HG03159 (cell line): ENCODE results near the gene CFAP54.

Source experiments
- ATAC-seq: cut with Tn5 transposase; IDR thresholded peaks from one replicate; pipeline ENCODE4 v1.9.1; 2021; ENCODE audit warnings: mild to moderate bottlenecking, moderate library complexity; ENCODE audit not compliant: unreplicated experiment

CFAP54 gene

DNA sequence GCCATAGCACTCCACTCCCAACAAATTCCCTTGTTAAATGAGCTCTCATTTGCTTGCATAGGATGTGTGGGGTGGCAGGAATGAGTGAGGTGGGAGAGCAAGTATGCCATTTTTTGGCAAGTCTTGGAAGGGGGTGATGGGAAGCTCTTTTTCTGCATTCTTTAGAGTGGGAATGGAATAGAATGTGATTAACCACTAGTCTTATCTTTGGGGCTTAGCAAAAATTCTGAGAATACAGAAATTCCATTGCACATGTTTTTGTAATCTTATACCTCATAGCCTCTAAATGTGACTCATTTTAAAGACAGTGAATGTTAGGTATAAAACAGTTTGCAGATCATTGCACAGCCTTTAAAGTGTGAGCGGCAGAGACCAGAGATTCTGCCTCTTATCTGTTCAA lies 389.3 kb downstream of the CFAP54 start:
- no peak for ATAC-seq

DNA sequence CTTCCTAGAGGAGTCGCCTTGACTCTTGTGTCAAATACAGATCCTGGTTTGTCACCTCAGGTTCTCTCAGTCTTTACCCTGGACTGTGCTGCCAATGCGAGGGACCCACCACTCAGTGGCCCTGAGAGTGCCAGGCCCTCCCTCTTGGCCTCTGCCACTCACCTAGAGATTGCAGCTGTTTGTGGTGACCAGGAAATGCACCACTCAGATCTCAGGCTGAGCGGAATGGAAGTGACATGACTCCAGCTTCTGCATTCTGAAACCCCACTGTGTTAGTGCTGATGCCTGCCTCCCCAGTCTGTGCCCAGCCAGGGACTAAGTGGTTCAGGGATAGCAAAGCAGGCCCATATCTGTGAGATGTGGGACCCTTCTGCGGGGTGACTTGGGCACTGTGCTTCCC lies 389.9 kb downstream of the CFAP54 start:
- no peak for ATAC-seq

DNA sequence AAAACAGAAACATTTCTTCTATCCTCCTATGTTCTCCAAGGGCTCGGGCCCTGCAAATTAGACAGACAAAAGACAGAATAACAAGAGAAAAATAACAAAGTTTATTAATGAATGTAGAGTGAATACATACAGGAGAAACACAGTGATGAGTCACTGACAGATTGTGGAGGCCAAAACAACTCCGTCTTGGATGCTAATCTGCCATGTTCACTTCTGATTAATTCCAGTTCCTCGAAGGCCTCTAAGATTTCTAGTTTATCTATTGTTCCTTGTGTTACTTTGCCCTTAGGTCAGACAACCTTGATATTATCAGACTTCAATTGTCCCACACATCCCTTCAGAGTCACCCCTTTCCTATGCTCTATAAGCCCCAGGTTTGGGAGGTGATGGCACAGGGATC lies 390.8 kb downstream of the CFAP54 start:
- ATAC-seq: no peak

DNA sequence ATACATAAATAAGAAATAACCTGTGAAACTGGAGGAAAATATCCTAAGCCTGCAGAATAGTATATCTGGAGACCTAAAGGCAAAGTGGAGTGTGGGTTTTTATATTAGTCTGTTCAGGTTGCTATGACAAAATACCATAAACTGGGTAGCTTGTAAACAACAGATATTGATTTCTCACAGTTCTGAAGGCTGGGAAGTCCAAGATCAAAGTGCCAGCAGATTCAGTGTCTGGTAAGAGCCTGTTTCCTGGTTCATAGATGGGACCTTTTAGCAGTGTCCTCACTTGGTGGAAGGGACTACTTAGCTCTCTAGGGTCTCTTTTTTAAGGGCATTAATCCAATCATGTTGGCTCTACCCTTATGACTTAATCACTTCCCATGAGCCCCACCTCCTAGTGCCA lies 392.2 kb downstream of the CFAP54 start:
- no peak for ATAC-seq

DNA sequence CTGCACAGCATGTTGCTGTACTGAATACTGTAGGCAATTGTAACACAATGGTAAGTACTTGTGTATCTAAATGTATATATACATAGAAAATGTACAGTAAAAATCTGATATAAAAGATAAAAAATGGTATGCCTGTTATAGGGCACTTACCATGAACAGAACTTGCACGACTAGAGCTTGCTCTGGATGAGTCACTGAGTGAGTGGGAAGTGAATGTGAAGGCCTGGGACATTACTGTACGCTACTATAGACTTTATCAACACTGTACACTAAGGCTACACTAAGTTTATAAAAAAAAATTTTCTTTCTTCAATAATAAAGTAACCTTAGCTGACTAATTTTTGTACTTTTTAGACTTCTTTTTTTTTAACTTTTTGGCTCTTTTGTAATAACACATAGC lies 393.5 kb downstream of the CFAP54 start:
- ATAC-seq: no peak

DNA sequence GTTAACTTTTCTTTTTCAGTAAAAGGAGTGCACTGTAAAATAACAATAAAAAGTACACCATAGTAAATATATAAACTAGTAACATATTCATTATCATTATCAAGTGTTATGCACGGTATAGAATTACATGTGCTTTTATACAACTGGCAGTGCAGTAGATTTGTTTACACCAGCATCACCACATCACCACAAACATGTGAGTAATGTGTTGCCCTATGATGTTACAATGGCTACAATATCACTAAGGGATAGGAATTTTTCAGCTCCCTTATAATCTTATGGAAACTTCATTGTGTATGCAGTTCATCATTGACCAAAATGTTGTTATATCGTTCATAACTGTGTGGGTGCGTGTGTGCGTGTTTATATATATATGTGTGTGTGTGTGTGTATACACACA lies 394.2 kb downstream of the CFAP54 start:
- no peak for ATAC-seq

DNA sequence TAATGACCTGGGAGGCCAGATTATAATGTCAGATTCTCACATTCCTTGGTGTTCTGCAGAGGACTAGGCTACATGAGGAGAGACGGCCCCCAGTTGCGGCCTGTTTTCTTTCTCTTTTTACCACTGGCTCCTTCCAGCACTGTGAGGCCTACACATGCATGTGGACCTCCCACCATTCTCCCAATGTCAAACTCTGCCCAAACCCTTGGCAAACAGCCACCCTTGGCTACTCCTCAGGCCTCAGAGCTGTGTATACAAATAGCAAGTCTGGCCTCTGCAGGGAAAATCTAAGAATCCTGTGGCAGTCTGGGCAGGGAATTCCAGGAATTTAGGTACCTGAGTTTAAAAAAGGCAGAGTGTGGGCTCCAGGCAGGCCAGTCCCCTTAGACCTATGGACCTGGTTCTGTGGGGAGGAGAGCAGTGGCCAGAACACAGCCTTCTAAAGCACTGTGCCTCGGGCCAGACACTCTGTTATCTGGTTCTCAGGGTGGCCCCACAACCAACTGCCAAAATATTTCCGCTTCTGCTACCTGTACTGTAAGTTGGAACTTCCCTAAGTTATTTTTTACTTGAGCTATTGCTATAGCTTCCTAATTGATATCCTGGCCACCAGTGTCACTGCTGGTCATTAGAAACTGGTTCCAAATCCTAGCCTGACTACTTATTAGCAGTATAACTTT lies 397.8 kb downstream of the CFAP54 start:
- no peak for ATAC-seq

DNA sequence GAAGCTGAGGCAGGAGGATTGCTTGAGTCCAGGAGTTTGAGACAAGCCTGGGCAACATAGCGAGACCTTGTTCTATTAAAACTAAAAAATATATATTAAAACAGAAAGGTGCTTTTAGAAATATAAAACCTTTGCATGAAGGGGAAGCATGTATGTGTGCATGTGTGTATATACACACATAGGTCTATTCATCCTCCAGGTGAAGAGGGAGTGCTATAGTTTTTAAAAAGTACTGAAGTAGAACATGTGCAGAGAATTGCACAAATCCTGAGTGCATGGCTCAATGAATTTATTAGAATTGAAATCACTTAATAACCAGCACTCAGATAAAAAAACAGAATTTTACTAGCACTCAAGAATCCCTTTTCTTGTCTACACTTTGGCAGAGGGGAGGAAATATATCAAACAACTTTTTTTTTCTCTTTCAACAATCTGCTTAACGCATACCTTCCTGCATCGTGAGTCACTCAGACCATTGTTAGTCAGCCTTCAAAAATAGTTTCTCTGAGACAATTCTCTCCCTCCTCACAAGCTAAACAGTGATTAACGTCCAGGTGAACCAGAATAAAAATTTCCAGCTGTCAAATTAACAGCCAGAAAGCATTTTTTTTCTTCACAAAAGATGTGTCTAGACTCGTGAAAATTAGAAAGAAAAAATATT lies 400.0 kb downstream of the CFAP54 start:
- no peak for ATAC-seq

DNA sequence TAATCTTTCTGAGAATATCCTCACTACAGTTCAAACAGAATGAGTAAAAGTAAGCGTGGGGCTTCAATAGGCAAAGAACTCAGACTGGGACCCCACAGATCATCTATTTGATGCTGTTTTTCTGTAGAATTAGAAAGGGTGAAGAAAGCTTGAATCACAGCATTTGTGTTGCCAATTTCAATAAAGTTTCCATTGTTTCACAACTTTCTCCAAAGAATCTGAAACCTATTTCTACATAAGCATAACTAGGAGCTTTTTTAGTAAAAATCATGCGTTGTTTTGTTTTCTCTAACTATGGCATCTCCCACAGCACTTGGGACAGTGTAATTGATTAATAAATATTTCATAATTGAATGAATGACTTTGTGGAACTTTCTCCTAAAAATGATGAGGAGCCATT lies 401.0 kb downstream of the CFAP54 start:
- ATAC-seq: no peak

DNA sequence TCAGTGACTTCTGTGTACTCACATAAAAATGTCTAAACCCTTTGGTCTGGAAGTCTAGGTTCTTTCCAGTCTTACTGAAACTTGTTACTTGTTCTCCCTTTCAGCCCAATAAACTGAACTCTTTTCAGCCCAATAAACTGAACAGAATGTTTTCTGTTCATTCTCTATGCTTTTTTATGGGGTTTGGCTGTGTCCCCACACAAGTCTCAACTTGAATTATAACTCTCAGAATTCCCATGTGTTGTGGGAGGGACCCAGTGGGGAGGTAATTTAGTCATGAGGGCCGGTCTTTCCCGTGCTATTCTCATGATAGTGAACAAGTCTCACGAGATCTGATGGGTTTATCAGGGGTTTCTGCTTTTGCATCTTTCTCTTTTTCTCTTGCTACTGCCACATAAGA lies 402.7 kb downstream of the CFAP54 start:
- no peak for ATAC-seq

DNA sequence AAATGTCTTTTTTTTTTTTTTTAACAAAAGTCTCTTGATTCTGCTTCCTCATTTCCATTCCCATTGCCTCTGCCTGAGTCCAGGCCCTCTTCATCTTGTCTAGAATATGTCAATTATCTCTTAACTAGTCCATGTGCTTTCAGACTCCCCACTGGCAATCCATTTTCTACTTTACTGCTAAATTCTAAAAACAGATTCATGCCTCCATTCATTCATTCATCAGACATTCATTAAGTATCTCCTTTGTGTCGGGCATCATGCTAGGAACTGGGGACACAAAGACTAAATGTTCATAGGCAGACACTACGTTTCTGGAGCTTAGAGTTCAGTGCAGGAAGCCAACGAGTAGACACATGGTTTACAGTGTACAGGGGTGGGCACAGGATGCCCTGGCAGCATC lies 408.0 kb downstream of the CFAP54 start:
- no peak for ATAC-seq

DNA sequence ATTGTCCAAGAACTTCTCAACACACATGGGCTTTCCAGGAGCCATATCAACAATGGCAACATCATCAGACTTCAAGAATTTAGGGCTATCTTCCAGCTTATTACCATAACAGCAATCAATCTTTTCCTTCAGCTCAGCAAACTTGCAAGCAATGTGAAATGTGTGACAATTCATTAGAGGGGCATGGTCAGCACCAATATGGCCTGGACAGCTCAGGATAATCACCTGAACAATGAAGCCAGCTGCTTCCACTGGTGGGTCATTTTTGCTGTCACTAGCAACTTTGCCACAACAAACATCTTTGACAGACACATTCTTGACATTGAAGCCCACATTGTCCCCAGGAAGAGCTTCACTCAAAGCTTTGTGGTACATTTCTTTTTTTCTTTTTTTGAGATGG lies 411.8 kb downstream of the CFAP54 start:
- no peak for ATAC-seq

DNA sequence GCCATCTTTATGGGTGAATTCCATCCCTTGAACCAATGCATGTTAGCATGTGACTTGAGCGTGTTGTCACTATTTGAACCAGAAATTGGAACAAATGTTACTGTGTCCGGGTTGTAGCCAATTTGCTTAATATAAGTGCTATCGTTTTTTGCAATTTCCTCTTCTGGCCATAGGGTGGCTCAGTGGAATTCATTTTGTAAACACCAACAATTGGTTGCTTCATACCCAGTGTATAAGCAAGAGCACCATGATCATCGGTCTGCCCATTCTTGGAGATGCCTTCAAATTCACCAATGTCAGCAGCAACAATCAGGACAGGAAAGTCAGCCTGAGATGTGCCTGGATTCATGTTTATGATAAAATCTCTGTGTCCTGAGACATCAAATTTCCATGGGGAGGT lies 412.7 kb downstream of the CFAP54 start:
- peak; percentile 30 for ATAC-seq

DNA sequence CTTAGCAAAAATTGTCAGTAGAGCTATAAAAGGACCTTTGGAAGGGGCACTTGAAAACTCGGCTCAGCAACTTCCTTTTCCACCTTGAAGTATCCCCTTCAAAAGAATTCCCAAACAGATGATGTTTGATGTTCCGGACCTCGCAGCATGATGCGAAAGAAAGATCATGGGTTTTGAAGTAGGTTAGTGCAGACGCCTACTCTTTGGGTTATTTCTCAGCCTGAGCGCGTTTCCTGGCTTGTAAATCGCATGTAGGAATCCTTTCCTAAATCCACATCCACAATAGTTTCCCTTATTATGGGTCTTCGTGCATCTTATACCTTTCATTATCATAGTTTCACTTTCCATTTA lies 417.1 kb downstream of the CFAP54 start:
- no peak for ATAC-seq

DNA sequence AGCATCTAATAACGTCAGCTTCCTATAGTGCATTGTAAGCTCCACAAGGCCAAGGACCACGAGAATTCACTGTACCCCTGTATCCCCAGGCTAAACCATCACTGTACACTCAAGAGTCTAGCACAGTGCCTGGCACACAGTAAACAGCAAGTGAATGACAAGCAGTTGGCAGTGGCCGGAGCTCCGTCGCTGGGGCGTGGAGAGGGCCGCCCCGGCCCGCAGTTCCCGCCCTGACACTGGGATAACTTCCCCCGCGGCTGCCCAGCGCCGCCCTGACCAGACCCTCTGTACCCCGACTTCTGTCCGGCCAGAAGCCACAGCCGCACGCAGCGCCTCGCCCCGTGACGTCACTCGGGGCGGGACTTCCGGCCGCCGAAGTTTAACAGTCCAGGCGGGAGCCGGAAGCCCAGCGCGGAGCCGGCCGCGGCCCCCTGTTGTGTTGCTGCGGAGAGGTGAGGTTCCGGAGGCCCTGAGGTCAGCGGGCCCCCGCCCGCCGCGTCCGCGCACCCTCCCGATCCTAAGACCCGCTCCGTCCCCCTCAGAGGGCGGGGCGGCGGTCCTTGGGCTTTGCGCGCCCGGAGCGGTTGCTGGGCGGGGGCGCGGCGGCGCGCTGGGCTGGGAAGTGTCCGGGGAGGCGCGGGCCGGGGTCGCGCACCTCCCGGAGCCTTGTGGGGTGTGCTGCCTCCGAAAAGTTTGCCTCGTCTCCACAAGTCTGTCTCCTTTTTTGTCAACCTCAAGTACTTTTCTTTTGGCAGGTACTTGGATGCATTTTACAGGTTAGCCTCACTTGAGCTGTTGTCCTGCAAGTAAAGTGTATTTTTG lies 417.7 kb downstream of the CFAP54 start, which contains the start of gene NEDD1:
TSS of gene NEDD1 (plus strand) at position 409 of the 822 bp plus-strand sequence. CDS start 2,503 bp downstream, outside the sequence.
- ATAC-seq: peak; percentile 93

DNA sequence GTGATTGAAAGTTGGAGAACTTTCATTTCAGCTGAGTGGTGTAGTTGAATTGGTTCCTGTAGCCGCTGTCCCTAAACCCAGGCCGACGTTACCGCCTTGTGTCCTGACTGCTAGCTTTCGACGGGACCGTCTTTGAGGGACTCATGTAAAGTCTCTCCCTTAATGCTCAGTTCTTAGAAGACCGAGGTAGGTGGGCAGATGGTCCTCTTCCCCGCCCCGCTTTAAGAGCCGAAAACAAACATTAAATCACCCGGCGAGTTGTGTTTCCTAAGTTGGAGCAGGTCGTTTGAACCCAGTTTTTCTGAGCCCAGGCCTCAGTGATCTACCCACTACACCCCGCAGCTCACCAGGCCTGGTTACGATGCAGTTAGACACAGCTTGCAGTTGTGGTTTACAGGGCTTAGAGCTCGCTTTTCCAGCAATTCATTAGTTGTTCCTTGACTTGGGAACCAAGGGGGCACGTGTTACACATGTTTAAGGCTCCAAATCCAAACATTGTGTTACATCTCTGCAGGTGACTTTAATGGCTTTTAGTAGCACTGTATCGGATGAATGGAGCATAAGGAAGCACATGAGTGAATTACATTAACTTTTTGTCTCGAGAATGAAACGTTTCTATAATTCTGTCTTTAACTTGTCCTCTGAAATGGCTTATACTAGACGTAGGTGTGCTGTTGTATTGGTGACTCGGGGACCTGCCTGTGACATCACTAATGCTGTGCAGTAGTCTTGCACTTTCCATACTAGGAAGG lies 418.5 kb downstream of the CFAP54 start:
- ATAC-seq: peak; percentile 27

DNA sequence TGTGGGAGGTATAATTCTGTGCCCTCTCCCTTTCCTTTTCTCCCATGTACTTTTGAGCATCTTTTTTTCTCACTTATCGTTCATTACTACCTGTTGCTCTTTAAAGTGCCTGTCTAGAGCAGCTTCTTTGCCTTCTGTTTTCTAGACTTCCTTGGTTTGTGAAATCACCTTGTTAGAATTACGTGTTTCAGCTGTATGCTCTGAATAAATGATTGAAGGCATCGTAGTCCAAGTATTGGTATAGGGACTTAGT lies 419.0 kb downstream of the CFAP54 start:
- no peak for ATAC-seq

DNA sequence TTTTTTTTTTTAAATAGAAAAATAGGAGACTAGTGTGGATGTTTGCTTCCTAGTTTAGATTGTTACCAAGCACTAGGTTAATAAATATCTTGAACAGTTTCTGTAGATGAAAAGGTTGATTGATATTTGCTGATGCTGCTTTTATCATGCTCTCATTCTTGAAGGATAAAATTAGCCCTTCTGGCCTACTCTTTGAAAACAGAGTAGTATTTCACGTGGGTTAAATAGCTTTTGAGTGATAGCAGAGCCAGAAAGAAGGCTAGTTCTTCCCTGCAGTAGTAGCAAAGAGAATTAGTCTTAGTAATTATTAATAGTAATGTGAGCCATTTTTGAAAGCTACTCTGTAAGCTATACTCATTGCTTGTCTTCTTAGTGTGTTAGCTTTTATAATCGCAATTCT lies 422.9 kb downstream of the CFAP54 start:
- ATAC-seq: no peak

DNA sequence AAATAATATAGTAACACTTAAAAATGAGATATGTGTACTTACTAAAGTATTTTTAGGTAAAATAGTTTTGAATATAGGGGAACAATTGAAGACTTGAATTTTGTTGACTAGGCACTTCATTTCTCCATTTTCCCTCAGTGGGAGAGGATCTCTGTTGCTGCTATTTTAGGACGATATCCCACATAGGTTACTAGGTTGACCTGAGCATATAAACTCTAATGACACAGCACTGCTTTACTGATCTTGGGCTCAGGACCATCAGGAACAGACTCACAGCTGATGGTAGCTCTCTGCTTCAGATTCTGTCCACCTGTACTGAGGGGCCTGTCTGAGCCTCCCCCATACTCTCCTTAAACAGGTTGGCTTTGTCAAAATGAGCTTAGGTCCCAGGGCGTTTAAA lies 423.6 kb downstream of the CFAP54 start:
- no peak for ATAC-seq

DNA sequence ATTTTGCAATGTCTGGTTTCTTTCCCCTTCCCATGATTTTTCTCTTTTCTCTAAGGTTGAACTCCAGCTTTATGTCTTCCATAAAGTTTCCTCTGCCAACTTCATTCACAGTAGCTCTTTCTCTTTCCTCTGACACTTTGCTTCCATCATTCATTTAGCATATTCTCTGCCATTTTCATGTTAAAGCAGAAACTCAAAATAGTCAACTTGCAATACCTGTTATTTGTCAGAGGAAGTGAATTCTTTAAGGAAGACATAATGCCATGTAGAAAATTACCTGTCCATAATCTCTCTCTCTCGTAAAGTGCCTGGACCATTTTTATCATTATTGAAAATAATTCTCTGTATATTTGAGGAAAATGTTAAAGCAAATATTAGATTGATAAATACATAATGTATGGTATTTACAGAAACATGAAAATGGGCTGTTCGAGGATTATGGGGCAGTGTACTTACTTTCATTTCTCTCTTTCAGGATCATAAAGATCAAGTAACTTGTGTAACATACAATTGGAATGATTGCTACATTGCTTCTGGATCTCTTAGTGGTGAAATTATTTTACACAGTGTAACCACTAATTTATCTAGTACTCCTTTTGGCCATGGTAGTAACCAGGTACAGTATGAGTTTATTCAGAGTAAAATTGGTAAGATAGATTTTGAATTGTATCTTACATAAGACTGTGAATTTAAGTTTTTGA lies 430.3 kb downstream of the CFAP54 start:
- ATAC-seq: no peak
